Stimulated activated CD8-positive, alpha-beta memory T cell treated with anti-CD3 and anti-CD28 coated beads, Interleukin-15, amount 100 ng/mL, for 4 hours (primary cell): ENCODE data around the gene ARHGEF3.

ENCODE experiments used
- DNase-seq, 2 donors: peaks; one replicate each; pipeline ENCODE4 v3.0.0-alpha.2; 2020; ENCODE audit warnings: low read depth in 2 of 2

The ARHGEF3 gene

GRCh38 chr3:56683122-56683817 lies 118.5 kb downstream of the ARHGEF3 start, which contains the start of gene TASOR:
TSS of gene TASOR (minus strand) at chr3:56683265. CDS start at chr3:56683006, 259 bp downstream.
- DNase-seq, result peak; percentile 67 to 75

- DNase-seq, result peak; percentile 50 to 60
These were observed 119.2 kb downstream of the ARHGEF3 start for GRCh38 chr3:56682462-56683121.

DNA sequence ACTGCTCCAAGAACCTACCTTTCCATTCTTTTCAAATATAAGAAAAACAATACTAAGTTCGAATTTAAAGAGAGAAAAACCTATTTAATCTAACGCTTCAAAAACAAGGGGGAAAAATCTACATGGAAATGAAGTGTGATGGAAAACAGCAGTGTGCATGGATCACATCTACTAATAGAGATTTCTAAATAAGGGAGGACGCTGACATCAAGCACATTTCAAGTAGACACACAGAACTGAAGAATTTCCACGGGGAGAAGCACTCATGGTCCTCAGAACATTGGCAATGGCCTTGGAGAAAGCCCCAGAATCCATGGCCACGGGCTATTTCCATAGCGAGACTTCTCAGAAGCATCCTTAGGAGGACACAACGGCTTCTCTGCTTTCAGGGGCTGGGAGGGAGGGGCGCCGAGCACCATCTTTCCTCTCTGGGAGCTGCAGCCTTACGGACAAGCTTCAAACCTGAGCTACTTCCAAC lies 119.7 kb downstream of the ARHGEF3 start:
- DNase-seq, result no peak

GRCh38 chr3:56680054-56680580 lies 121.6 kb downstream of the ARHGEF3 start:
- DNase-seq, result no peak
